IMR-90 (cell line): Measurements from ENCODE around the gene FAM228B. TPM values are rescaled to one million over a fixed set of nuclear protein-coding genes. Genes with fewer than 3 reads are reported as not detected.

Experiments used
- ATAC-seq: fragments of 200-7000 bp; cut with Tn5 transposase; 2 replicates; pipeline ENCODE4 v1.9.1; 2020; ENCODE audit warnings: low read depth, mild to moderate bottlenecking, moderate library complexity
- BruUV-seq: library from RNA; stranded (reverse); fragments of 400-500 nt; replicated peaks from 2 replicates; lab custom pipeline; 2021; lab: Mats Ljungman, UMichigan
- CTCF ChIA-PET: fragments of 300-600 bp; formaldehyde crosslinking; extraction: SDS; loops from one replicate; lab custom pipeline; 2021; ENCODE audit warnings: antibody characterized with exemption; lab: Yijun Ruan, JAX
- POLR2A ChIA-PET: fragments of 300-600 bp; sonication (Branson Sonifier 250); formaldehyde crosslinking; loops from one replicate; lab custom pipeline; 2022; ENCODE audit warnings: antibody characterized with exemption; ENCODE audit not compliant: unreplicated experiment; lab: Charles Lee
- DNase-seq: peaks from one replicate; pipeline ENCODE4 v3.0.0; 2013
- H2AFZ ChIP-seq: replicated peaks from 2 replicates; pipeline ENCODE3; 2013; ENCODE audit warnings: low read length, mild to moderate bottlenecking; ENCODE audit not compliant: poor library complexity
- H2AK5ac ChIP-seq: 2 replicates; pipeline ENCODE4 v1.6.1; 2013; ENCODE audit warnings: low read depth, low read length, inconsistent platforms
- H2AK9ac ChIP-seq: replicated peaks from 2 replicates; pipeline ENCODE3; 2013; ENCODE audit warnings: mild to moderate bottlenecking, low read depth, low read length, moderate library complexity; ENCODE audit not compliant: poor library complexity
- H2BK120ac ChIP-seq: 2 replicates; pipeline ENCODE4 v1.6.1; 2013; ENCODE audit warnings: low read depth, low read length, inconsistent platforms
- H2BK15ac ChIP-seq: 3 replicates; pipeline ENCODE4 v1.6.1; 2013; ENCODE audit warnings: low read depth, low read length, inconsistent platforms
- H2BK20ac ChIP-seq: 2 replicates; pipeline ENCODE4 v1.6.1; 2013; ENCODE audit warnings: low read depth, mild to moderate bottlenecking, inconsistent platforms, low read length, moderate library complexity
- H2BK5ac ChIP-seq: 2 replicates; pipeline ENCODE4 v1.6.1; 2013; ENCODE audit warnings: mild to moderate bottlenecking, low read depth, low read length, inconsistent platforms; ENCODE audit not compliant: poor library complexity, severe bottlenecking
- H3K14ac ChIP-seq: replicated peaks from 2 replicates; pipeline ENCODE4 v1.6.1; 2013; ENCODE audit warnings: low read depth, low read length, inconsistent platforms
- H3K18ac ChIP-seq: 2 replicates; pipeline ENCODE4 v1.6.1; 2013; ENCODE audit warnings: low read depth, low read length, control low read depth
- H3K23ac ChIP-seq: 2 replicates; pipeline ENCODE4 v1.6.1; 2013; ENCODE audit warnings: low read depth, low read length, inconsistent platforms
- H3K27ac ChIP-seq: 2 replicates; pipeline ENCODE4 v1.5.1; 2013; ENCODE audit warnings: mild to moderate bottlenecking, control low read depth, low read length; ENCODE audit not compliant: insufficient read depth
- H3K27me3 ChIP-seq: 2 replicates; pipeline ENCODE4 v1.6.1; 2013; ENCODE audit warnings: low read length; ENCODE audit not compliant: control insufficient read depth, insufficient read depth
- H3K36me3 ChIP-seq: 2 replicates; pipeline ENCODE4 v1.6.1; 2013; ENCODE audit warnings: low read length, mixed read lengths; ENCODE audit not compliant: control insufficient read depth, insufficient read depth
- H3K4ac ChIP-seq: 2 replicates; pipeline ENCODE4 v1.6.1; 2013; ENCODE audit warnings: low read depth, low read length, inconsistent platforms
- H3K4me1 ChIP-seq: 2 replicates; pipeline ENCODE4 v1.6.1; 2013; ENCODE audit warnings: low read length, mixed read lengths; ENCODE audit not compliant: control insufficient read depth, insufficient read depth
- H3K4me2 ChIP-seq: 2 replicates; pipeline ENCODE4 v1.6.1; 2013; ENCODE audit warnings: low read depth, mild to moderate bottlenecking, control low read depth, low read length, moderate library complexity
- H3K4me3 ChIP-seq: 2 replicates; pipeline ENCODE4 v1.5.1; 2013; ENCODE audit warnings: low read depth, mild to moderate bottlenecking, control low read depth, low read length, moderate library complexity; ENCODE audit not compliant: insufficient read depth
- H3K56ac ChIP-seq: 2 replicates; pipeline ENCODE4 v1.6.1; 2013; ENCODE audit warnings: low read length, inconsistent platforms; ENCODE audit not compliant: insufficient read depth; ENCODE audit errors: extremely low read depth
- H3K79me1 ChIP-seq, 2 experiments: 2 replicates each; pipeline ENCODE4 v1.6.1; 2013; ENCODE audit warnings: low read length in 2 of 2, inconsistent platforms in 1 of 2, low read depth in 1 of 2
- H3K9ac ChIP-seq: 2 replicates; pipeline ENCODE4 v1.6.1; 2013; ENCODE audit warnings: low read depth, low read length, control low read depth
- H3K9me1 ChIP-seq: 2 replicates; pipeline ENCODE4 v1.6.1; 2013; ENCODE audit warnings: low read length, inconsistent platforms; ENCODE audit not compliant: insufficient read depth
- H3K9me3 ChIP-seq: 2 replicates; pipeline ENCODE4 v1.6.1; 2013; ENCODE audit warnings: low read length; ENCODE audit not compliant: control insufficient read depth, insufficient read depth
- H4K20me1 ChIP-seq: 2 replicates; pipeline ENCODE4 v1.6.1; 2013; ENCODE audit warnings: low read length, inconsistent platforms; ENCODE audit not compliant: insufficient read depth
- H4K5ac ChIP-seq: 2 replicates; pipeline ENCODE4 v1.6.1; 2013; ENCODE audit warnings: mild to moderate bottlenecking, low read depth, low read length, control low read depth
- H4K8ac ChIP-seq, 2 experiments: 2 replicates each; pipeline ENCODE4 v1.6.1; 2013; ENCODE audit warnings: low read depth in 2 of 2, low read length in 2 of 2, control low read depth in 1 of 2, inconsistent platforms in 1 of 2
- H4K91ac ChIP-seq: 2 replicates; pipeline ENCODE4 v1.6.1; 2013; ENCODE audit warnings: low read depth, low read length, inconsistent platforms; ENCODE audit not compliant: insufficient read depth
- BHLHE40 ChIP-seq: fragments of 150-350 bp; IDR thresholded peaks from 2 replicates; pipeline ENCODE4 v1.6.1; 2016; ENCODE audit warnings: mild to moderate bottlenecking, low read depth, low read length
- CEBPB ChIP-seq: IDR thresholded peaks from 2 replicates; pipeline ENCODE4 v1.6.1; 2012; ENCODE audit warnings: low read depth, low read length, improper control_type of control experiment
- FOS ChIP-seq: fragments of 150-350 bp; IDR thresholded peaks from 2 replicates; pipeline ENCODE4 v1.6.1; 2016; ENCODE audit warnings: low read depth, low read length
- MAFK ChIP-seq: IDR thresholded peaks from 2 replicates; pipeline ENCODE4 v1.6.1; 2012; ENCODE audit warnings: low read depth, low read length, improper control_type of control experiment
- MAZ ChIP-seq: IDR thresholded peaks from 2 replicates; pipeline ENCODE4 v1.6.1; 2012; ENCODE audit warnings: low read depth, mild to moderate bottlenecking, low read length, improper control_type of control experiment, moderate library complexity, borderline replicate concordance
- MXI1 ChIP-seq: IDR thresholded peaks from 2 replicates; pipeline ENCODE4 v1.6.1; 2012; ENCODE audit warnings: low read depth, mild to moderate bottlenecking, low read length, moderate library complexity, borderline replicate concordance
- POLR2A ChIP-seq: IDR thresholded peaks from 2 replicates; pipeline ENCODE4 v1.6.1; 2012; ENCODE audit warnings: mild to moderate bottlenecking, low read depth, low read length
- RFX5 ChIP-seq: IDR thresholded peaks from 2 replicates; pipeline ENCODE4 v1.8.0; 2012; ENCODE audit warnings: low read depth, mild to moderate bottlenecking, low read length, moderate library complexity
- SMC3 ChIP-seq: fragments of 150-350 bp; IDR thresholded peaks from 2 replicates; pipeline ENCODE4 v1.6.1; 2016; ENCODE audit warnings: low read depth, mild to moderate bottlenecking, antibody characterized with exemption, low read length, moderate library complexity
- USF2 ChIP-seq: fragments of 150-350 bp; IDR thresholded peaks from 2 replicates; pipeline ENCODE4 v1.6.1; 2017; ENCODE audit warnings: mild to moderate bottlenecking, antibody characterized with exemption, low read length, low read depth
- WGBS, 2 experiments: methylation state at CpG; one replicate each; pipeline versions ENCODE4 v1.1.5 to v1.1.7; 2013; ENCODE audit warnings: missing lambda C conversion rate in 2 of 2; ENCODE audit not compliant: insufficient read length in 1 of 2; ENCODE audit errors: extremely low coverage in 2 of 2; 5-methylcytosine and 5-hydroxymethylcytosine counted together
- dilution Hi-C: fragments of 300-500 bp; cut with HindIII; formaldehyde crosslinking; loops from one replicate; pipeline ENCODE4 v1.14.3; 2018; ENCODE audit warnings: low sequenced_read_pairs; ENCODE audit not compliant: unreplicated experiment
- in situ Hi-C: fragments of 300-500 bp; cut with MboI; formaldehyde crosslinking; loops from 3 replicates; pipeline ENCODE4 v1.14.3; 2019; ENCODE audit warnings: low sequenced_read_pairs, inconsistent platforms, mixed read lengths
- intact Hi-C: fragments of 100-400 bp; cut with micrococcal nuclease; formaldehyde crosslinking; loops from 2 replicates; pipeline ENCODE4 v1.10.0; 2022
- polyA plus RNA-seq, 3 experiments: library from polyadenylated mRNA; depleted of rRNA; stranded (reverse); fragments of >200 nt; gene quantifications; 2 replicates each; pipeline ENCODE4 v1.2.3, GENCODE V29; 2012; ENCODE audit warnings: low replicate concordance in 1 of 3
- total RNA-seq: library from RNA; depleted of rRNA; stranded (reverse); fragments of >200 nt; gene quantifications from 2 replicates; pipeline ENCODE4 v1.2.3, GENCODE V29; 2012
- TF ChIP-seq, protein P1 (sequence below): fragments of 150-350 bp; IDR thresholded peaks from 2 replicates; pipeline ENCODE4 v1.6.1; 2016; ENCODE audit warnings: low read depth, mild to moderate bottlenecking, low read length, moderate library complexity, borderline replicate concordance

Gene FAM228B
- total and polyA plus RNA-seq, 2 of the 4 experiments (the other 2 are of a cell fraction), result 2.0 to 2.9 TPM

- Histone ChIP-seq H3K4me1 (peaks cover 3% of the 10 kb centered on the region; the same call in 1 of the 2 replicates), H4K91ac (peak within 1 kb of the TSS; percentile 66)
- CTCF ChIA-PET, result no interaction called here
Measured at GRCh38 chr2:24075915-24076848, 47.1 kb upstream of the FAM228B start, which contains the start of gene SF3B6. Gene SF3B6 (minus strand): TSS chr2:24076326. CDS start chr2:24076229, 97 bp downstream.

More at GRCh38 chr2:24075915-24076848, 47.1 kb upstream of the FAM228B start, which contains the start of gene SF3B6:
- Histone ChIP-seq H3K36me3 (peaks cover 8% of the 10 kb centered on the region), H2BK120ac (peak within 1 kb of the TSS; percentile 39; the same call in 1 of the 2 replicates), H2BK15ac (no peak within 1 kb of the TSS), H3K4me3 (peak within 1 kb of the TSS; percentile 73), H3K18ac (peak within 1 kb of the TSS; percentile 38; the same call in 1 of the 2 replicates), H3K14ac (peak within 1 kb of the TSS; percentile 83), H3K27ac (peak within 1 kb of the TSS; percentile 68), H3K4ac (peak within 1 kb of the TSS; percentile 83), H3K9ac (peak within 1 kb of the TSS; percentile 82), H4K5ac (peak within 1 kb of the TSS; percentile 85), H4K8ac (peak within 1 kb of the TSS; percentile 63 to 95; a peak in 3 of 4 replicates), H2BK20ac (no peak within 1 kb of the TSS), H4K20me1 (no peaks in the 10 kb centered on the region; the same call in 1 of the 2 replicates), H2AFZ (peak within 1 kb of the TSS; percentile 94), H2BK5ac (peak within 1 kb of the TSS; percentile 49), H3K4me2 (peak within 1 kb of the TSS; percentile 71), H2AK5ac (peak within 1 kb of the TSS; percentile 26), H3K79me1 (peaks cover 17 to 38% of the 10 kb centered on the region in 2 experiments; a peak in 3 of 4 replicates), H3K23ac (peak within 1 kb of the TSS; percentile 53), H3K9me1 (no peaks in the 10 kb centered on the region), H3K27me3 (no peaks in the 10 kb centered on the region), H3K9me3 (no peaks in the 10 kb centered on the region), H3K56ac (peak within 1 kb of the TSS; percentile 73), H2AK9ac (peak within 1 kb of the TSS; percentile 96)
- peak; percentile 79 for TF ChIP-seq MAZ
- peak; percentile 10; the same call in 1 of the 2 replicates for TF ChIP-seq SMC3
- TF ChIP-seq MXI1, result no peak
- TF ChIP-seq POLR2A, result peak; percentile 59; the same call in 1 of the 2 replicates
- no peak for TF ChIP-seq BHLHE40
- TF ChIP-seq FOS, result 0 out of 2 replicates have a peak, but pooled peaks have one; percentile 25
- TF ChIP-seq RFX5, result no peak
- TF ChIP-seq USF2, result no peak
- TF ChIP-seq MAFK, result peak; percentile 73
- TF ChIP-seq, protein P1, sequence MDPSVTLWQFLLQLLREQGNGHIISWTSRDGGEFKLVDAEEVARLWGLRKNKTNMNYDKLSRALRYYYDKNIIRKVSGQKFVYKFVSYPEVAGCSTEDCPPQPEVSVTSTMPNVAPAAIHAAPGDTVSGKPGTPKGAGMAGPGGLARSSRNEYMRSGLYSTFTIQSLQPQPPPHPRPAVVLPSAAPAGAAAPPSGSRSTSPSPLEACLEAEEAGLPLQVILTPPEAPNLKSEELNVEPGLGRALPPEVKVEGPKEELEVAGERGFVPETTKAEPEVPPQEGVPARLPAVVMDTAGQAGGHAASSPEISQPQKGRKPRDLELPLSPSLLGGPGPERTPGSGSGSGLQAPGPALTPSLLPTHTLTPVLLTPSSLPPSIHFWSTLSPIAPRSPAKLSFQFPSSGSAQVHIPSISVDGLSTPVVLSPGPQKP, result peak; percentile 77; the same call in 1 of the 2 replicates
- TF ChIP-seq CEBPB, result 0 out of 2 replicates have a peak, but pooled peaks have one; percentile 5
- in situ Hi-C loops, result loop anchor here (10.0 kb wide), 1 partner anchor 251 kb away; no protein-coding TSS in a partner anchor
- ATAC-seq, result peak; percentile 93
- dilution Hi-C loops, result no loop called here
- POLR2A ChIA-PET, result interaction anchor here (0.7 kb wide), 1 partner anchor 10 kb away, joined by 10 read pairs; no protein-coding TSS in a partner anchor
- intact Hi-C loops, result loop anchor here (1.0 kb wide), 1 partner anchor 149 kb away; the partner anchor contains the start of gene ATAD2B
- 0% methylated on average over 28 of the region's 64 CpGs; no CpG with 5 or more reads in 1 of the 2 experiments for WGBS, 2 experiments
- BruUV-seq, result TSS peak; percentile 68
- peak; percentile 99 for DNase-seq
